Measurements from ENCODE around the gene CST5. TPM values are rescaled to one million over a fixed set of nuclear protein-coding genes. Genes with fewer than 3 reads are reported as not detected.
A peak's percentile ranks its signal among the peaks of the same experiment; 100 is the strongest.

Gene CST5
- total and polyA plus RNA-seq, 4 donors, result not detected

DNA sequence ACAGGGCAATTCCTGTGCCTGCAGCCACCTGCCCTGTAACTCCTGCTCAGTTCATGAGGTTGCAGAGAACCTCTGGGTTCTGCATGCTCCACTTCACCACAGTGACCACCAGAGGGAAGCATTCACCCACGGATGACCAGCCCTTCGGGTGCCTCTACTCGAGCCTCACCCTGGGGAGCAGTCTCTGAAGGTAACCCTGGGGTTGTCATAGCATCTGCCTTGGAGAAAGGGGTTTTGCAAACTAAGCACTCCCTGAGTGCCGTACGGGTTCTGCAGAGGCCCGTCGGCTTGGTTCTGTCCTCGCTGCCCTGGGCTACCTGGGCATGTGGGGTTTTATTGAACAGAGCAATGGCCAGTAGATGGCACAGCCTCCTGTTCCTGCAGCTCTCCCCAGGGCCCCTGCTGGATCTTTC, 10.2 kb upstream of the CST5 start:
- 24% methylated on average over 8 of the region's 8 CpGs for WGBS
- peak; percentile 54 for DNase-seq (ENCODE audit: low spot score)
- H3K27me3 ChIP-seq (ENCODE audit: control insufficient read depth in 4 of 4, insufficient read depth in 4 of 4, low read length in 3 of 4), result peaks cover 0 to 3% (median 0%) of the 10 kb centered on the region in 4 donors
- H3K4me3 ChIP-seq (ENCODE audit: low read depth in 1 of 3, low read length in 3 of 3), result no peak overlapping the region
- peaks cover 0 to 1% (median 0%) of the 10 kb centered on the region in 4 donors for H3K36me3 ChIP-seq (ENCODE audit: control insufficient read depth in 4 of 4, insufficient read depth in 3 of 4, low read depth in 1 of 4, low read length in 3 of 4)
- no peak for TF ChIP-seq YY1 (IDR thresholded peaks at IDR 0.05)
- no peak for TF ChIP-seq NR2F2 (IDR thresholded peaks at IDR 0.05)
- TF ChIP-seq REST (IDR thresholded peaks at IDR 0.05), result no peak
- no peak for TF ChIP-seq TAF1 (conservative IDR thresholded peaks at IDR 0.05)
- TF ChIP-seq, protein P1, sequence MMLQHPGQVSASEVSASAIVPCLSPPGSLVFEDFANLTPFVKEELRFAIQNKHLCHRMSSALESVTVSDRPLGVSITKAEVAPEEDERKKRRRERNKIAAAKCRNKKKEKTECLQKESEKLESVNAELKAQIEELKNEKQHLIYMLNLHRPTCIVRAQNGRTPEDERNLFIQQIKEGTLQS (IDR thresholded peaks at IDR 0.05), result no peak
- TF ChIP-seq JUND (IDR thresholded peaks at IDR 0.05), result no peak
- TF ChIP-seq, protein P2, sequence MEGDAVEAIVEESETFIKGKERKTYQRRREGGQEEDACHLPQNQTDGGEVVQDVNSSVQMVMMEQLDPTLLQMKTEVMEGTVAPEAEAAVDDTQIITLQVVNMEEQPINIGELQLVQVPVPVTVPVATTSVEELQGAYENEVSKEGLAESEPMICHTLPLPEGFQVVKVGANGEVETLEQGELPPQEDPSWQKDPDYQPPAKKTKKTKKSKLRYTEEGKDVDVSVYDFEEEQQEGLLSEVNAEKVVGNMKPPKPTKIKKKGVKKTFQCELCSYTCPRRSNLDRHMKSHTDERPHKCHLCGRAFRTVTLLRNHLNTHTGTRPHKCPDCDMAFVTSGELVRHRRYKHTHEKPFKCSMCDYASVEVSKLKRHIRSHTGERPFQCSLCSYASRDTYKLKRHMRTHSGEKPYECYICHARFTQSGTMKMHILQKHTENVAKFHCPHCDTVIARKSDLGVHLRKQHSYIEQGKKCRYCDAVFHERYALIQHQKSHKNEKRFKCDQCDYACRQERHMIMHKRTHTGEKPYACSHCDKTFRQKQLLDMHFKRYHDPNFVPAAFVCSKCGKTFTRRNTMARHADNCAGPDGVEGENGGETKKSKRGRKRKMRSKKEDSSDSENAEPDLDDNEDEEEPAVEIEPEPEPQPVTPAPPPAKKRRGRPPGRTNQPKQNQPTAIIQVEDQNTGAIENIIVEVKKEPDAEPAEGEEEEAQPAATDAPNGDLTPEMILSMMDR (IDR thresholded peaks at IDR 0.05; ENCODE audit: low read depth, low read length, missing input control), result peak; percentile 77
- TF ChIP-seq SP1 (IDR thresholded peaks at IDR 0.05), result no peak
- TF ChIP-seq ZBTB33 (IDR thresholded peaks at IDR 0.05), result no peak
- peak; percentile 88 for TF ChIP-seq RAD21 (IDR thresholded peaks at IDR 0.05)
- H3K9ac ChIP-seq (ENCODE audit: low read depth in 1 of 2, low read length in 2 of 2), result no peak overlapping the region
- H3K4me1 ChIP-seq (ENCODE audit: control insufficient read depth in 4 of 4, insufficient read depth in 4 of 4, low read length in 3 of 4), result no peaks in the 10 kb centered on the region
- no peak overlapping the region for H3K27ac ChIP-seq (ENCODE audit: low read depth in 1 of 2, low read length in 2 of 2)
- H3K9me3 ChIP-seq (ENCODE audit: control insufficient read depth in 4 of 4, low read length in 3 of 4), result no peaks in the 10 kb centered on the region

- H3K27me3 ChIP-seq (ENCODE audit: control insufficient read depth in 4 of 4, insufficient read depth in 4 of 4, low read length in 3 of 4), result peaks cover 0 to 3% (median 0%) of the 10 kb centered on the region in 4 donors
- no peak overlapping the region for H3K4me3 ChIP-seq (ENCODE audit: low read depth in 1 of 3, low read length in 3 of 3)
- no peak for DNase-seq (ENCODE audit: low spot score)
- H3K36me3 ChIP-seq (ENCODE audit: control insufficient read depth in 4 of 4, insufficient read depth in 3 of 4, low read depth in 1 of 4, low read length in 3 of 4), result peaks cover 0 to 1% (median 0%) of the 10 kb centered on the region in 4 donors
- no peaks in the 10 kb centered on the region for H3K4me1 ChIP-seq (ENCODE audit: control insufficient read depth in 4 of 4, insufficient read depth in 4 of 4, low read length in 3 of 4)
- 77% methylated on average over 2 of the region's 2 CpGs for WGBS
- H3K27ac ChIP-seq (ENCODE audit: low read depth in 1 of 2, low read length in 2 of 2), result no peak overlapping the region
- H3K9me3 ChIP-seq (ENCODE audit: control insufficient read depth in 4 of 4, low read length in 3 of 4), result no peaks in the 10 kb centered on the region
- H3K9ac ChIP-seq (ENCODE audit: low read depth in 1 of 2, low read length in 2 of 2), result no peak overlapping the region
- TF ChIP-seq JUND (IDR thresholded peaks at IDR 0.05) (no peak), HNF4A (conservative IDR thresholded peaks at IDR 0.05) (no peak), TAF1 (conservative IDR thresholded peaks at IDR 0.05) (no peak), HNF4G (IDR thresholded peaks at IDR 0.05) (no peak), NR2F2 (IDR thresholded peaks at IDR 0.05) (no peak), RAD21 (IDR thresholded peaks at IDR 0.05) (no peak), YY1 (IDR thresholded peaks at IDR 0.05) (no peak), FOXA2 (IDR thresholded peaks at IDR 0.05) (no peak), REST (IDR thresholded peaks at IDR 0.05) (no peak), ZBTB33 (IDR thresholded peaks at IDR 0.05) (no peak), RXRA (IDR thresholded peaks at IDR 0.05) (no peak)
- TF ChIP-seq, protein P1 (IDR thresholded peaks at IDR 0.05), result no peak
- TF ChIP-seq, protein P2 (IDR thresholded peaks at IDR 0.05; ENCODE audit: low read depth, low read length, missing input control), result no peak
Observed at GRCh38 chr20:23887856-23888255, 8.3 kb upstream of the CST5 start.
